Endometrium (tissue), 2 donors: ENCODE data around the gene PLBD1.

ENCODE experiments used
- FAIRE-seq: peaks from 2 replicates; lab custom pipeline; 2012; peaks lifted over from hg19 to GRCh38; lab: Jason Lieb, UNC
- donor health status: control.
- donor health status: control.

Gene PLBD1

GRCh38 chr12:14567351-14568162 lies at the start of gene PLBD1:
Gene PLBD1, minus strand, starts transcription at chr12:14567883. Its CDS starts 187 bp downstream, at chr12:14567696.
- no peak for FAIRE-seq

GRCh38 chr12:14614704-14615121 lies 47.0 kb upstream of the PLBD1 start:
- no peak for FAIRE-seq

- FAIRE-seq = no peak
These were observed 46.0 kb upstream of the PLBD1 start for GRCh38 chr12:14613718-14614117.

- no peak for FAIRE-seq
These were observed 45.3 kb upstream of the PLBD1 start for GRCh38 chr12:14612898-14613445.

- no peak for FAIRE-seq
These were observed 44.6 kb upstream of the PLBD1 start for GRCh38 chr12:14612250-14612649.

- no peak for FAIRE-seq
These were observed 44.0 kb upstream of the PLBD1 start for GRCh38 chr12:14611640-14612203.

GRCh38 chr12:14607568-14607967 lies 39.9 kb upstream of the PLBD1 start:
- no peak for FAIRE-seq

- no peak for FAIRE-seq
These were observed 37.8 kb upstream of the PLBD1 start for GRCh38 chr12:14605401-14605989.

- FAIRE-seq = no peak
These were observed 34.2 kb upstream of the PLBD1 start for GRCh38 chr12:14601692-14602478.

- FAIRE-seq = no peak
These were observed 29.8 kb upstream of the PLBD1 start for GRCh38 chr12:14597480-14597879.

- no peak for FAIRE-seq
These were observed 24.0 kb upstream of the PLBD1 start for GRCh38 chr12:14591719-14592118.

- FAIRE-seq = no peak
These were observed 21.7 kb upstream of the PLBD1 start for GRCh38 chr12:14589169-14590004.

GRCh38 chr12:14588571-14588970 lies 20.9 kb upstream of the PLBD1 start:
- no peak for FAIRE-seq

GRCh38 chr12:14578646-14579045 lies 11.0 kb upstream of the PLBD1 start:
- FAIRE-seq = no peak

GRCh38 chr12:14577344-14577743 lies 9.7 kb upstream of the PLBD1 start:
- no peak for FAIRE-seq

- no peak for FAIRE-seq
These were observed 9.2 kb upstream of the PLBD1 start for GRCh38 chr12:14576896-14577295.

- FAIRE-seq = no peak
These were observed 7.9 kb upstream of the PLBD1 start for GRCh38 chr12:14575585-14575984.

- no peak for FAIRE-seq
These were observed 5.4 kb upstream of the PLBD1 start for GRCh38 chr12:14573118-14573517.

GRCh38 chr12:14572401-14572800 lies 4.7 kb upstream of the PLBD1 start:
- no peak for FAIRE-seq

- no peak for FAIRE-seq
These were observed 4.1 kb upstream of the PLBD1 start for GRCh38 chr12:14571779-14572178.

- no peak for FAIRE-seq
These were observed 2.5 kb upstream of the PLBD1 start for GRCh38 chr12:14570231-14570630.
